GM12892 (cell line): ENCODE measurements around the gene CACNA2D3.

Source experiments
- POLR2A ChIP-seq: IDR thresholded peaks from 2 replicates; pipeline ENCODE4 v1.6.1; 2011; ENCODE audit warnings: low read depth, low read length, control low read depth
- POLR2AphosphoS5 ChIP-seq: IDR thresholded peaks from 2 replicates; pipeline ENCODE4 v1.6.1; 2011; ENCODE audit warnings: low read depth, low read length, control low read depth
- TAF1 ChIP-seq: IDR thresholded peaks from 2 replicates; pipeline ENCODE4 v1.6.1; 2011; ENCODE audit warnings: low read depth, mild to moderate bottlenecking, control low read depth, low read length, borderline replicate concordance

GRCh38 chr3:54261141-54261540, 138.8 kb downstream of the CACNA2D3 start:
- TF ChIP-seq POLR2A (no peak), POLR2AphosphoS5 (no peak), TAF1 (no peak)
